HEK293T (cell line): ENCODE measurements around the gene L3MBTL3.

ENCODE experiments used
- CTCF ChIA-PET: fragments of 350-600 bp; formaldehyde crosslinking; extraction: SDS; loops from one replicate; lab custom pipeline; 2021; ENCODE audit warnings: antibody characterized with exemption, inconsistent platforms; lab: Yijun Ruan, JAX
- POLR2A ChIA-PET: fragments of 350-600 bp; formaldehyde crosslinking; extraction: SDS; loops from one replicate; lab custom pipeline; 2020; ENCODE audit warnings: antibody characterized with exemption, inconsistent platforms; lab: Yijun Ruan, JAX
- DNase-seq: peaks from one replicate; pipeline ENCODE4 v3.0.0; 2012; ENCODE audit warnings: mixed read lengths; ENCODE audit errors: extremely low spot score
- ARNT ChIP-seq: fragments of 450-650 bp; IDR thresholded peaks from 2 replicates; pipeline ENCODE4 v1.6.1; 2017; ENCODE audit warnings: mild to moderate bottlenecking
- BHLHE40 ChIP-seq: fragments of 450-650 bp; IDR thresholded peaks from 2 replicates; pipeline ENCODE4 v1.6.1; 2016; ENCODE audit warnings: mild to moderate bottlenecking, moderate library complexity, borderline replicate concordance
- CTBP1 ChIP-seq: fragments of 450-650 bp; IDR thresholded peaks from 2 replicates; pipeline ENCODE4 v1.6.1; 2016; ENCODE audit warnings: borderline replicate concordance
- ELF4 ChIP-seq: fragments of 450-650 bp; IDR thresholded peaks from 2 replicates; pipeline ENCODE4 v1.6.1; 2017; ENCODE audit warnings: antibody characterized with exemption
- FOXA1 ChIP-seq: fragments of 450-650 bp; IDR thresholded peaks from 2 replicates; pipeline ENCODE4 v1.6.1; 2016; ENCODE audit warnings: mild to moderate bottlenecking
- FOXK2 ChIP-seq: fragments of 450-650 bp; IDR thresholded peaks from 2 replicates; pipeline ENCODE4 v1.6.1; 2016; ENCODE audit warnings: mild to moderate bottlenecking
- FOXM1 ChIP-seq: fragments of 450-650 bp; IDR thresholded peaks from 2 replicates; pipeline ENCODE4 v1.6.1; 2017; ENCODE audit warnings: mild to moderate bottlenecking, borderline replicate concordance
- HDGF ChIP-seq: fragments of 450-650 bp; IDR thresholded peaks from 2 replicates; pipeline ENCODE4 v1.6.1; 2017; ENCODE audit warnings: antibody characterized with exemption, borderline replicate concordance
- L3MBTL2 ChIP-seq: fragments of 450-650 bp; conservative IDR thresholded peaks from 2 replicates; pipeline ENCODE4 v1.6.1; 2016; ENCODE audit warnings: mild to moderate bottlenecking
- LEF1 ChIP-seq: fragments of 450-650 bp; IDR thresholded peaks from 2 replicates; pipeline ENCODE4 v1.6.1; 2017; ENCODE audit warnings: mild to moderate bottlenecking, borderline replicate concordance
- NFRKB ChIP-seq: fragments of 450-650 bp; IDR thresholded peaks from 2 replicates; pipeline ENCODE4 v1.6.1; 2016; ENCODE audit warnings: mild to moderate bottlenecking, moderate library complexity
- SP1 ChIP-seq: fragments of 450-650 bp; IDR thresholded peaks from 2 replicates; pipeline ENCODE4 v1.6.1; 2017
- SUZ12 ChIP-seq: fragments of 450-650 bp; IDR thresholded peaks from 2 replicates; pipeline ENCODE4 v1.6.1; 2016; ENCODE audit warnings: mild to moderate bottlenecking
- TARDBP ChIP-seq: fragments of 450-650 bp; IDR thresholded peaks from 2 replicates; pipeline ENCODE4 v1.6.1; 2016
- ZNF384 ChIP-seq: fragments of 450-650 bp; IDR thresholded peaks from 2 replicates; pipeline ENCODE4 v1.6.1; 2016
- TF ChIP-seq, protein P1 (sequence below): fragments of 450-650 bp; IDR thresholded peaks from 2 replicates; pipeline ENCODE4 v1.6.1; 2016

L3MBTL3 gene

DNA sequence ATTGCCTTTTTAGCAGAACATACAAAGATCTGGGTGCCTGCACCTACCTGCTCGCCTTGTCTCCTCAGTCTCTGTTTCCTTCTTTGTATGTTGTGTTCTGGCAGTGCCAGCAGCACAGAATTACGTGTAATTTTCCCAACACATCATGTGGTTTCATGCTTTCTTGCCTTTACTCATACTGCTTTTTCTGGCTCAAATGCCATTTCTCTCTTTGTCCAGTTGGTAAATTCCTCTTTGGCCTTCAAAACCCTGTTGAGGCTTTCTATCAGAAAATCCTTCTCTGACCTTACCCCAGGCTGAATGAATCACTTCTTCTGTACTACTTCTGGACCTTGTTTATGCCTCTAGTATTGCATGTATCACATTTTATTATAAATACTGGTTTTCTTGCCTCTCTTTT is 31.8 kb downstream of the L3MBTL3 start:
- ChIA-PET POLR2A (no interaction called here), CTCF (no interaction called here)
- no peak for DNase-seq
- TF ChIP-seq, protein P1, sequence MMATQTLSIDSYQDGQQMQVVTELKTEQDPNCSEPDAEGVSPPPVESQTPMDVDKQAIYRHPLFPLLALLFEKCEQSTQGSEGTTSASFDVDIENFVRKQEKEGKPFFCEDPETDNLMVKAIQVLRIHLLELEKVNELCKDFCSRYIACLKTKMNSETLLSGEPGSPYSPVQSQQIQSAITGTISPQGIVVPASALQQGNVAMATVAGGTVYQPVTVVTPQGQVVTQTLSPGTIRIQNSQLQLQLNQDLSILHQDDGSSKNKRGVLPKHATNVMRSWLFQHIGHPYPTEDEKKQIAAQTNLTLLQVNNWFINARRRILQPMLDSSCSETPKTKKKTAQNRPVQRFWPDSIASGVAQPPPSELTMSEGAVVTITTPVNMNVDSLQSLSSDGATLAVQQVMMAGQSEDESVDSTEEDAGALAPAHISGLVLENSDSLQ, result no peak
- no peak for TF ChIP-seq ARNT
- TF ChIP-seq CTBP1, result no peak
- no peak for TF ChIP-seq SUZ12
- TF ChIP-seq NFRKB, result no peak
- TF ChIP-seq FOXA1, result no peak
- TF ChIP-seq TARDBP, result no peak
- no peak for TF ChIP-seq SP1
- no peak for TF ChIP-seq LEF1
- no peak for TF ChIP-seq ZNF384
- TF ChIP-seq L3MBTL2, result no peak

DNA sequence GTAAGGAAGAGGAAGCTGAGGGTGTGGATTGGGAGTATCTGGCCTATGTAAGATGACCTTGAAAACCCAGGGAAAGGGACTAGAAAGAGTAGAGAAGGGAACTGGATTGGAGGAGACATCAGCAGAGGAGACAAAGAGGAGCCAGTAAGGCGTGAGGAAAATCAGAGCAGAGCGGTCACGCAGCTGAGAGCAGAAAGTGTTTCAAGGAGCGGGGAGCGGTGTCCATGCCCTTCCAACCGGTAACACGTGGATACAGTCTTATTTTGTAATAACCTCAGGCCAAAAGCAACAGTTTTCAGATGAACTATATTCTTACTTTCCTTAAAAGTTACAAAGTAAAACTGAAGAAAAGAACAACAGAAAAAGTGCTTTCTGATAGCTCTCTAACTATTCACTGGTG is 36.3 kb downstream of the L3MBTL3 start:
- no peak for DNase-seq
- POLR2A ChIA-PET, result no interaction called here
- CTCF ChIA-PET, result no interaction called here
- TF ChIP-seq FOXA1 (no peak), TARDBP (no peak), CTBP1 (no peak), NFRKB (no peak), ARNT (no peak), L3MBTL2 (no peak), ELF4 (no peak), SUZ12 (no peak), LEF1 (no peak), BHLHE40 (no peak), SP1 (no peak), HDGF (no peak), ZNF384 (no peak), FOXM1 (no peak), FOXK2 (no peak)
- TF ChIP-seq, protein P1, result no peak

DNA sequence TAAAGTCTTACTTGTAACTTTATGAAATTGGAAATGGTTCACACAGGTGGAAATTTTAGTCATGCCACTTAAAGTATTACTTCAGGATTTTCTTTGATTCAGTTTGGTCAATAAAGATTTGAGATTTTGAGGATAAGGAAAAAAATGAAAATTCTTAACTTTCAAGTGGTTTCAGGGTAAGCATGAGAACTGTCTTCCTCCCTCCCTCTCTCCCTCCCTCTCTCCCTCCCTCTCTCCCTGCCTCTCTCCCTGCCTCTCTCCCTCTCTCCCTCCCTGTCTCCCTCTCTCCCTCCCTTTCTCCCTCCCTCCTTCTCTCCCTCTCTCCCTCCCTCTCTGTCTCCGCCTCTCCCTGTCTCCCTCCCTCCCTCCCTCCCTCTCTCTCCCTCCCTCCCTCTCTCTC is 36.9 kb downstream of the L3MBTL3 start:
- DNase-seq, result no peak
- TF ChIP-seq NFRKB (no peak), FOXA1 (no peak), SP1 (no peak), BHLHE40 (no peak), FOXK2 (no peak), SUZ12 (no peak), FOXM1 (no peak), TARDBP (no peak), HDGF (no peak), CTBP1 (no peak), L3MBTL2 (no peak), ARNT (no peak), ZNF384 (no peak), LEF1 (no peak), ELF4 (no peak)
- TF ChIP-seq, protein P1, result no peak
- ChIA-PET CTCF (no interaction called here), POLR2A (no interaction called here)

GRCh38 chr6:130057495-130057894 is 39.1 kb downstream of the L3MBTL3 start:
- ChIA-PET CTCF (no interaction called here), POLR2A (no interaction called here)
- TF ChIP-seq L3MBTL2 (no peak), ARNT (no peak), LEF1 (no peak), FOXA1 (no peak), ELF4 (no peak), BHLHE40 (no peak), TARDBP (no peak), SP1 (no peak), CTBP1 (no peak), HDGF (no peak), NFRKB (no peak), FOXM1 (no peak)
- TF ChIP-seq, protein P1, result no peak
- no peak for DNase-seq

- ChIA-PET POLR2A (no interaction called here), CTCF (interaction anchor here (0.7 kb wide), 1 partner anchor 570 kb away, joined by 3 read pairs; no protein-coding TSS in a partner anchor)
- TF ChIP-seq FOXA1 (no peak), FOXM1 (no peak), ARNT (no peak), FOXK2 (no peak), ELF4 (no peak), BHLHE40 (no peak), LEF1 (no peak), NFRKB (no peak), TARDBP (no peak), HDGF (no peak), ZNF384 (no peak), SUZ12 (no peak), CTBP1 (no peak)
- TF ChIP-seq, protein P1, result no peak
- no peak for DNase-seq
Measured at GRCh38 chr6:130063806-130064205, 45.4 kb downstream of the L3MBTL3 start.
